T-helper 2 cell (primary cell): ENCODE results near the gene CAPN14.

ENCODE experiments used
- DNase-seq, 5 experiments: peaks; one replicate each; pipeline versions ENCODE4 v3.0.0 to v3.0.0-alpha.2; 2012 to 2022

CAPN14 gene

GRCh38 chr2:31241625-31242270 is 24.4 kb upstream of the CAPN14 start:
- DNase-seq, result no peak

DNA sequence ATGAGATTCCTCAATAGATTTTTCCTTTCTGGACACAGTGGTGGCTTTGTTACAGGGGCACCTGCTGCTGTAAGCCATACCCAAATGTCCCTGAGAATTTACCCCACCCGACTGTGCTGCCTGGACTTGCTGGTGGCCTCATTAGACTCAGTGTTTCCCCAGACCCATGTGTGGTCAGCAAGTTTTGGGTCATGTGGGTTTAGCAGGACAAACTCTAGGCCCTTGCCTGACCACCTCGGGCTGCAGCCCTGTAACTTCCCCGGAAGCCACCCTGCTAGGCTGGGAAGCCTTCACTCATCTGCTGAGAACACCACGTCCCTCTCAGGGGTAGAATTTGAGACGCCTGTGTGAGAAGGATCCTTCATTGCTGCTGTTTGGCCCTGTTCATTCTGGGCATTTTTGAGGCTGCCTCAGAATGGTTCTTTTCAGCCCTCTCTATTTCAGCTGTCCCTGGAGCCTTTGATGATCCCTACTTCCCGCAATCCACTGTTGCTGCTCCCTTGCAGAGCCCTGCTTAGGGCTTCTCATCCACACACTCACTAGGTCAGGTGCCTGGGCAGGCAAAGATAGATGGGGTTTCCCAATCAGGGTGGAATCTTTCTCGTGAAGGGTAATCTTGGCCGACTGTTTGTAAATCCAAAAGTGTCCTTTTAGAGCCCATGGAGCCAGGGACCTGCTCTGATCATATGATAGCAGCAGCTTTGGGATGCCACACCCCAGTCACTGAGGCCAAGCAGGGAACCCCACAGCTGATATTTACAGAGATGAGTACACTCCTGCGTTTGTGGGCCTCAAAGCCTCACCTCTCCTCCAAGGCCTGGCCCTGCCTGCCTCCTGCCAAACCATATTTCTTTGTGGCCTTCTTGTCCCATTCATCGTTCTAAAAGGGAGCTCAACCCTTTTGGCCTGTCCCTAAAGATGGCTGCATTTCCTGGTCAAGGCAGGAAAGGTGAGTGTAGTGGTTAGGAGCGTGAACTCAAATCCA is 23.4 kb upstream of the CAPN14 start:
- no peak for DNase-seq

DNA sequence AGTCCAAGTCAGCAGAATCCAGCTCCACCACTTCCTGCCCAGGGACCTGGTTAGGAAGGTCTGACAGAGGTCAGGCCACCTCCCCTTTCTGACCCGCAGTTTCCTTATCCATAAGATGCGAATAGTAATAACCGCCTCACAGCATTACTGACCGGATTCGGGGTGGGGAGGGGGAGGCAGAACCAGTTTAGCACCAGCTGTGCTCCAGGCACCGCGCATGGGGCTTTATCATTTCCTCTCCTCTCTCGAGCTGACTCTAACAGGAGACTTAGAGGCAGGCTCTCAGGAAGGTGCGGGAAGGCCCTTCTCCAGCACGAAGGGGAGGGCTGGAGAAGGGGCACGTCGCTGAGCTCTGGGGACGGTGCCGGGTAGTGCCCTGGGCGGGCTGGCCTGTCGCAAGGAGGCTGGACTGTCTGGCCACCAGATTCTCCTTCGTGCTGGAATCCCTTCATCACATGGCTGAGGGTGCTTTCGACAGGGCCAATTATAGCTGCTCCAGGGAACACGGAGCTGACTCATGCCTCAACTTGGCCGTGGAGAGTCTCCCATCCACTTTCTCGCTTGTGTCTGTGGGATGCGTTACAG is 22.4 kb upstream of the CAPN14 start:
- DNase-seq, result no peak

GRCh38 chr2:31238906-31239592 is 21.7 kb upstream of the CAPN14 start:
- no peak for DNase-seq

- no peak for DNase-seq
Observed at GRCh38 chr2:31238126-31238905, 21.0 kb upstream of the CAPN14 start.

DNA sequence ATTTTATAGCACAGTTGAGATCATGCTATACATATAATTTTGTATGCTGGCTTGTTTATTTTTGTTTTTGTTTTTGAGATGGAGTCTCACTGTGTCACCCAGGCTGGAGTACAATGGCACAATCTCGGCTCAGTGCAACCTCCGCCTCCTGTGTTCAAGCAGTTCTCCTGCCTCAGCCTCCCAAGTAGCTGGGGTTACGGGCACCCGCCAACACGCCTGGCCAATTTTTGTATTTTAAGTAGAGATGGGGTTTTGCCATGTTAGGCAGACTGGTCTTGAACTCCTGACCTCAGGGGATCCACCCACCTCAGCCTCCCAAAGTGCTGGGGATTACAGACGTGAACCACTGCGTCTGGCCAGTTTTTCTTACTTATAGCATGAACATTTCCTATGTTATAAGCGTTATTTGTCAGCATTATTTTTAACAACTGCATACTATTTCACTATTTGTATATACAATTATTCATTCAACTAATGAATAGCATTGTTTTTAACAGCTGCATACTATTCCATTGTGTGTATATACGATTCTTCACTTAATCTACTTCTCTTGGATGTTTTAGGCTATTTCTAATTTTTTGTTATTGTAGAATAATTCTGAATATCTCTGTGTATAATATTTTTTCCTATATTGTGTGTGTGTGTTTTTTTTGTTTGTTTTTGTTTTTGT is 20.2 kb upstream of the CAPN14 start:
- no peak for DNase-seq

GRCh38 chr2:31236433-31237205 is 19.3 kb upstream of the CAPN14 start:
- DNase-seq, result no peak

GRCh38 chr2:31235504-31235902 is 18.2 kb upstream of the CAPN14 start:
- no peak for DNase-seq

DNA sequence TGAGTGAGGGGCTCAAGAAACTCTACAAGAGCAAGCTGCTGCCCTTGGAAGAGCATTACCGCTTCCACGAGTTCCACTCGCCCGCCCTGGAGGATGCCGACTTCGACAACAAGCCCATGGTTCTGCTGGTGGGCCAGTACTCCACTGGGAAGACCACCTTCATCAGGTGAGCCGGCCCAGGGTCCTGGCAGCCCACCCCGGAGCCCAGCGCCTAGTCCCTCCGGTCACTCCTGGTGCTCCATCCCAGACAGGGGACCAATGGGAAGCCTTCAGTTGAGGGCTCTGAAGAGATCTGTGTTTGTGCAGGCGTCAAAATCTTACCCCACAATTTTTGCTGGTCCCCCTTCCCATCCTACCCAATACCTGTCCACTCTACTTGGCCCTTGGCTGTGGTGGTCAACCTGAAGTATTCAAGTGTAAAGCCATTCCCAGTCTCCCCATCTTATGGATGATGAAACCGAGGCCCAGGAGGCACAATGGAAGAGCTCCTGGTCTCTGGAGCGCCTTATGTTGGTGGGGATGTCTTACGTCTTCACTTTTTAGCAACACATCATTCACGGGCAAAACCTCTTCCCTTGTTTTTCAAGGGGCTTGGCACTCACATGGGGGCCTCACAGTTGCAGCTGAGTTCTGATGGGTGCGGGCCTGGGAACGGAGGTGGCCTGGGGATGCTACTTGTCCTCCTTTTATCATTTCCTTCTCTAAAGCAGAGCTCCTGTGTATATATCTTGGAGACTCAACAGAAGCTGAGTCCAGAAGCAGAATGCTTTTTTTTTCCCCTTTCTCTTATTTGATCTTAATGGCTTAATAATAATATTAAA is 17.6 kb upstream of the CAPN14 start:
- DNase-seq, result no peak

- peak; percentile 42 to 83 (median 55) for DNase-seq
Observed at GRCh38 chr2:31233741-31234682, 16.7 kb upstream of the CAPN14 start, which contains the start of gene EHD3. EHD3 (plus strand) TSS chr2:31234152; CDS start chr2:31234622, 470 bp downstream.

- no peak for DNase-seq
Observed at GRCh38 chr2:31233231-31233630, 15.9 kb upstream of the CAPN14 start.

DNA sequence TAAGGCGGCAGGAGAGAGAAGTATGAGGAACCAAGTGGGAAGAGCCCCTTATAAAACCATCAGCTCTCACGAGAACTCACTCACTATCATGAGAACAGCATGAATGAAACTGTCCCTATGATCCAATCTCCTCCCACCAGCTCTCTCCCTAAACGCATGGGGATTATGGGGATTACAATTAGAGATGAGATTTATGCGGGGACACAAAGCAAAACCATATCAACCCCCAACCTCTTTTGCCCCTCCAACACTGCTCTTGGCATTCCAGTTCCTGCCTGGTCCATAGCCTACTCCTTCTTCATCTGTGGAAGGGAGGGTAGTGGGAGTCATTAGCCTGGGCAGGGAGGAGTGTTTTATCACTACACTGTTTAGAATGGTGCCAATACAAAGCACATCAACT is 15.3 kb upstream of the CAPN14 start:
- DNase-seq, result no peak

DNA sequence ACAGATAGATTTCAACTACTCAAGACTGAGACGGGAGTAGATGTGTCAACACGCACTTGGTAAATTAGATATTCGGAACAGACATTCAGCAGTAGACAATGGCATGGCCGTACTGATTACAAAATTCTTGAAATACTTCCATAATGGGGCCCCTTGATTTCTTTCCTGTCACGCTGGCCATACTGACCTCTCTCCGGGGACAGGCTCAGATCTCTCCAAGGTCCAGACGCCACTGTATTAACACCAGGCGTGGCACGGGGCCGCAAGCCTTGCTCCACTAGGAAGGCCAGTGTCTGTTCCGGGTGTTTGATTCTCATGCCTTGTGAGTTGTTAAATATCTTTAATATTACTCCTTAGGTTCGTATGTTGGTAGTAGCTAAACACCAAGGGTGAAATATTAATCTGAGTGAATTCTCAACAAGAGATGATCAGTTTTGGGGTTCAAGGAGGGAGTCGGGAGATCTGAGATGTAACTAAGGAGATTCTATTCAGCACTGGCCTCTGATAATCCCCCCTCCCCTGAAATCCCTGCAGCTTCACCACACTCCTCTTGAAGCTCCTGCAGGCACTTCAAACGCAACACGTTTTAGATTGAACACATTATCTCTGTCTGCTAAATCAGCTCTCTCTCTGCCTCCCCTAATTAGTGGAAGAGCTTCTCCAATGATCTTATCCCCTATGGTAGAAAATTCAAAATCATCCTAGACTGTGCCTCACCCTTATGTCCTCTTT is 14.4 kb upstream of the CAPN14 start:
- no peak for DNase-seq

DNA sequence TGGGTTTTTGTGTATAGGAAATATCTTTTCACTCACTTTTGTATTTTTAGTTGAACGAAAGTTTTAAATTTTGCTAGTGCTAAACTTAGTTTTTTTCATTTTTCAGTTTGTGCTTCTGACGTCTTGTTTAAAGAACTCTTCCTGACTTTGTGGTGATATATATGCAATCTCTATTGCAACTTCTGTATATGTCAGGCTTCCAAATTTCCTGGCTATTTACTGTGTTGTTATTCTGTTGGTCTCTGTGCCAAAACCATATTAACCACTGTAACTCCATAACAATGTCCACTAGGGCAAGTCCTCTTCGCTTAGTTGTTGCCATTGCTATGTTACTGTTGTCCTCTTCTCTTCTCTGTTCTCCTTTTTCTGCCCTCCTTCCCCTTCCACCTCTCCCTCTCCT is 13.4 kb upstream of the CAPN14 start:
- no peak for DNase-seq

GRCh38 chr2:31228717-31229116 is 11.4 kb upstream of the CAPN14 start:
- no peak for DNase-seq

- DNase-seq, result no peak
Observed at GRCh38 chr2:31227711-31228125, 10.4 kb upstream of the CAPN14 start.

- no peak for DNase-seq
Observed at GRCh38 chr2:31227110-31227509, 9.8 kb upstream of the CAPN14 start.

- DNase-seq, result peak in 1 of 5 experiments; percentile 32
Observed at GRCh38 chr2:31226266-31226665, 9.0 kb upstream of the CAPN14 start.
